K562 (cell line): ENCODE measurements around the gene SRCAP. TPM values are rescaled to one million over a fixed set of nuclear protein-coding genes. Genes with fewer than 3 reads are reported as not detected.

Experiments
- EGR1 ChIP-seq: fragments of 450-650 bp; conservative IDR thresholded peaks from 2 replicates; pipeline ENCODE4 v1.6.1; 2017; ENCODE audit warnings: mild to moderate bottlenecking
- ETV5 ChIP-seq: sonication (generic); formaldehyde crosslinking; IDR thresholded peaks from 2 replicates; pipeline ENCODE4 v1.4.0; 2020; ENCODE audit warnings: low read depth, mild to moderate bottlenecking, missing genetic modification reagents
- FOS ChIP-seq: IDR thresholded peaks from 3 replicates; pipeline ENCODE4 v1.6.1; 2011; ENCODE audit not compliant: insufficient read length; ENCODE audit errors: extremely low read depth
- HIVEP1 ChIP-seq: fragments of 250-450 bp; sonication (Bioruptor Pico); IDR thresholded peaks from 2 replicates; pipeline ENCODE4 v1.4.0; 2020; ENCODE audit warnings: mild to moderate bottlenecking
- NRF1 ChIP-seq, 2 experiments: fragments of 450-650 bp; IDR thresholded peaks in 1 of 2; conservative IDR thresholded peaks in 1 of 2; 2 replicates each; pipeline ENCODE4 v1.6.1; 2014; ENCODE audit warnings: mild to moderate bottlenecking in 2 of 2
- SFPQ ChIP-seq: fragments of 200-400 bp; formaldehyde crosslinking; IDR thresholded peaks from 2 replicates; pipeline ENCODE4 v1.6.1; 2017; ENCODE audit warnings: mild to moderate bottlenecking, low read depth, low read length, moderate library complexity
- SP1 ChIP-seq: sonication (generic); formaldehyde crosslinking; IDR thresholded peaks from 2 replicates; pipeline ENCODE4 v1.8.1; 2022; ENCODE audit warnings: mild to moderate bottlenecking, missing genetic modification reagents
- TAF15 ChIP-seq: fragments of 200-400 bp; formaldehyde crosslinking; IDR thresholded peaks from 2 replicates; pipeline ENCODE4 v1.6.1; 2017; ENCODE audit warnings: mild to moderate bottlenecking, low read depth, low read length, moderate library complexity
- TEAD4 ChIP-seq, 2 experiments: sonication (generic) in 1 of 2; formaldehyde crosslinking in 1 of 2; IDR thresholded peaks; 2 replicates each; pipeline versions ENCODE4 v1.6.1 to v1.8.0; 2012 to 2022; ENCODE audit warnings: borderline replicate concordance in 1 of 2, inconsistent platforms in 1 of 2, low read length in 1 of 2, mild to moderate bottlenecking in 1 of 2, missing genetic modification reagents in 1 of 2
- ZBTB12 ChIP-seq: fragments of 250-450 bp; sonication (Bioruptor Pico); IDR thresholded peaks from 2 replicates; pipeline ENCODE4 v1.4.0; 2020
- ZBTB40 ChIP-seq, 2 experiments: fragments of 450-650 bp in 1 of 2; sonication (generic) in 1 of 2; formaldehyde crosslinking in 1 of 2; IDR thresholded peaks; 2 replicates each; pipeline versions ENCODE4 v1.7.1 to v1.9.0; 2016 to 2022; ENCODE audit warnings: inconsistent platforms in 1 of 2, mild to moderate bottlenecking in 1 of 2, missing genetic modification reagents in 1 of 2
- ZC3H11A ChIP-seq: IDR thresholded peaks from 2 replicates; pipeline ENCODE4 v1.6.1; 2012; ENCODE audit warnings: low read depth, low read length, improper control_type of control experiment
- ZNF165 ChIP-seq: fragments of 250-450 bp; sonication (Bioruptor Pico); IDR thresholded peaks from 2 replicates; pipeline ENCODE4 v1.4.0; 2020; ENCODE audit warnings: borderline replicate concordance
- polyA plus RNA-seq, 8 experiments: library from polyadenylated mRNA; depleted of rRNA in 4 of 8; stranded (reverse) in 5 of 8; unstranded in 3 of 8; fragments of >200 nt; fragmentation: Nextera tagmentation in 2 of 8; fragmentation: Illumina TruSeq in 1 of 8; extraction: Ambion mirVana in 2 of 8; extraction: Trizol in 1 of 8; gene quantifications; 2 replicates each; pipeline versions ENCODE4 v1.2.1 to v1.2.3, GENCODE V29; 2011 to 2014; ENCODE audit warnings: inconsistent platforms in 1 of 8, missing spikeins in 1 of 8
- total RNA-seq, 7 experiments: library from RNA; depleted of rRNA in 6 of 7; stranded (reverse); fragments of >200 nt in 6 of 7; fragmentation: Illumina TruSeq in 2 of 7; extraction: Trizol in 2 of 7; gene quantifications; 2 replicates each; pipeline versions ENCODE4 v1.2.1 to v1.2.3, GENCODE V29; 2011 to 2021; ENCODE audit warnings: low replicate concordance in 1 of 7

Gene SRCAP
- total and polyA plus RNA-seq, 9 of the 15 experiments (the other 6 are each of a cell fraction or from before 2014, with no cell fraction given), result 0.21 to 62.6 (median 5.8) TPM

- TF ChIP-seq ETV5 (no peak; the same call in 1 of the 2 replicates), EGR1 (no peak), SFPQ (no peak), FOS (no peak), TEAD4 (IDR thresholded peaks at IDR 0.05; ENCODE audit: low read length) (no peak), TEAD4 (CRISPR knock-in tag; IDR thresholded peaks at IDR 0.05; ENCODE audit: borderline replicate concordance) (no peak), NRF1 (conservative IDR thresholded peaks at IDR 0.05 in 1 of 2, IDR thresholded peaks at IDR 0.05 in 1 of 2) (no peak), HIVEP1 (CRISPR knock-in tag) (0 out of 2 replicates have a peak, but pooled peaks have one; percentile 23), ZBTB40 (IDR thresholded peaks at IDR 0.05) (no peak), ZBTB40 (CRISPR knock-in tag; IDR thresholded peaks at IDR 0.05) (no peak), SP1 (CRISPR knock-in tag) (no peak), ZBTB12 (CRISPR knock-in tag) (no peak), TAF15 (no peak), ZC3H11A (no peak), ZNF165 (0 out of 2 replicates have a peak, but pooled peaks have one; percentile 35)
Observed at GRCh38 chr16:30656974-30657865, 41.8 kb upstream of the SRCAP start (continued).
